SU-DHL-6 (cell line): ENCODE results near the gene TMEM184A.

Source experiments
- CTCF ChIP-seq: fragments of 200-600 bp; sonication (generic); IDR thresholded peaks from one replicate; pipeline ENCODE4 v1.5.1; 2017; ENCODE audit warnings: antibody characterized with exemption, mild to moderate bottlenecking, low read length, moderate library complexity; ENCODE audit not compliant: insufficient read depth, poor library complexity, severe bottlenecking
- EZH2phosphoT487 ChIP-seq: fragments of 200-600 bp; sonication (generic), shearing (Covaris generic); conservative IDR thresholded peaks from 2 replicates; pipeline ENCODE4 v1.6.1; 2018; ENCODE audit warnings: mild to moderate bottlenecking, antibody characterized with exemption, low read length, moderate library complexity, mixed read lengths

GRCh38 chr7:1588978-1589377 lies 33.0 kb upstream of the TMEM184A start:
- TF ChIP-seq CTCF, result no peak
- no peak for TF ChIP-seq EZH2phosphoT487
